Measurements from ENCODE around the gene TFDP1. TPM values are rescaled to one million over a fixed set of nuclear protein-coding genes. Genes with fewer than 3 reads are reported as not detected.

Gene TFDP1
- total RNA-seq, 4 donors from 2014 or later, result 48.0 to 84.2 (median 53.9) TPM

GRCh38 chr13:113542751-113543424 is 41.7 kb upstream of the TFDP1 start:
- no peak overlapping the region for H3K4me3 ChIP-seq (replicated peaks in 1 of 3)
- no peaks in the 10 kb centered on the region for H3K27me3 ChIP-seq
- H3K9me3 ChIP-seq, result no peaks in the 10 kb centered on the region
- peaks cover 3 to 8% of the 10 kb centered on the region in 2 donors for H3K4me1 ChIP-seq
- no peak overlapping the region for H3K27ac ChIP-seq
- H3K36me3 ChIP-seq, result no peaks in the 10 kb centered on the region
- WGBS, 2 donors, result 72 to 85% methylated on average over 6 to 9 of the region's 21 CpGs
- TF ChIP-seq POLR2A (IDR thresholded peaks at IDR 0.05) (no peak), CTCF (IDR thresholded peaks at IDR 0.05) (no peak)
- intact Hi-C loops (cut with DNase I), result no loop called here
- no peak for DNase-seq

- H3K36me3 ChIP-seq, result no peaks in the 10 kb centered on the region
- intact Hi-C loops (cut with DNase I), result no loop called here
- H3K4me1 ChIP-seq, result peaks cover 9 to 19% of the 10 kb centered on the region in 2 donors
- TF ChIP-seq POLR2A (IDR thresholded peaks at IDR 0.05), result no peak
- TF ChIP-seq CTCF (IDR thresholded peaks at IDR 0.05), result no peak
- WGBS, 2 donors, result 91 to 95% methylated on average over 27 to 28 of the region's 37 CpGs
- H3K27ac ChIP-seq, result no peak overlapping the region
- DNase-seq, result no peak
- H3K4me3 ChIP-seq (replicated peaks in 1 of 3), result no peak overlapping the region
- no peaks in the 10 kb centered on the region for H3K9me3 ChIP-seq
- no peaks in the 10 kb centered on the region for H3K27me3 ChIP-seq
Observed at GRCh38 chr13:113544071-113544891, 40.3 kb upstream of the TFDP1 start.

GRCh38 chr13:113544896-113545295 is 39.7 kb upstream of the TFDP1 start:
- intact Hi-C loops (cut with DNase I), result no loop called here
- Histone ChIP-seq H3K27ac (no peak overlapping the region), H3K36me3 (no peaks in the 10 kb centered on the region), H3K4me3 (replicated peaks in 1 of 3) (no peak overlapping the region), H3K9me3 (no peaks in the 10 kb centered on the region), H3K4me1 (peaks cover 9 to 19% of the 10 kb centered on the region in 2 donors), H3K27me3 (no peaks in the 10 kb centered on the region)
- WGBS, 2 donors, result 93 to 94% methylated on average over 10 of the region's 10 CpGs
- TF ChIP-seq POLR2A (IDR thresholded peaks at IDR 0.05), result no peak
- TF ChIP-seq CTCF (IDR thresholded peaks at IDR 0.05), result no peak
- no peak for DNase-seq

GRCh38 chr13:113545455-113545930 is 39.1 kb upstream of the TFDP1 start:
- no peak for DNase-seq
- H3K27me3 ChIP-seq, result no peaks in the 10 kb centered on the region
- intact Hi-C loops (cut with DNase I), result no loop called here
- no peak overlapping the region for H3K4me3 ChIP-seq (replicated peaks in 1 of 3)
- 78 to 95% methylated on average over 5 of the region's 5 CpGs for WGBS, 2 donors
- H3K27ac ChIP-seq, result no peak overlapping the region
- peaks cover 9 to 19% of the 10 kb centered on the region in 2 donors for H3K4me1 ChIP-seq
- no peaks in the 10 kb centered on the region for H3K36me3 ChIP-seq
- H3K9me3 ChIP-seq, result no peaks in the 10 kb centered on the region
- TF ChIP-seq CTCF (IDR thresholded peaks at IDR 0.05) (no peak), POLR2A (IDR thresholded peaks at IDR 0.05) (peak in 1 of 2 donors; percentile 11)

Data from thyroid gland (tissue), 4 donors.